ENCODE measurements around the gene BARHL1.
A peak's percentile ranks its signal among the peaks of the same experiment; 100 is the strongest.
"Not testable (repeated sequence)": the region's sequence is repeated elsewhere in the genome, so short reads cannot be mapped to it uniquely, and the experiment has no call there.

Gene BARHL1

GRCh38 chr9:132564526-132564925 lies 17.9 kb upstream of the BARHL1 start:
- DNase-seq (ENCODE audit: low read depth) = no peak
- TF ChIP-seq CTCF (IDR thresholded peaks at IDR 0.05; ENCODE audit: low read depth, low read length, missing control alignments) = no peak
- H3K4me3 ChIP-seq (ENCODE audit: low read depth, low read length) = no peak overlapping the region

GRCh38 chr9:132568787-132569186 lies 13.6 kb upstream of the BARHL1 start:
- H3K4me3 ChIP-seq (ENCODE audit: low read depth, low read length); DNase-seq (ENCODE audit: low read depth): not testable (repeated sequence)

DNA sequence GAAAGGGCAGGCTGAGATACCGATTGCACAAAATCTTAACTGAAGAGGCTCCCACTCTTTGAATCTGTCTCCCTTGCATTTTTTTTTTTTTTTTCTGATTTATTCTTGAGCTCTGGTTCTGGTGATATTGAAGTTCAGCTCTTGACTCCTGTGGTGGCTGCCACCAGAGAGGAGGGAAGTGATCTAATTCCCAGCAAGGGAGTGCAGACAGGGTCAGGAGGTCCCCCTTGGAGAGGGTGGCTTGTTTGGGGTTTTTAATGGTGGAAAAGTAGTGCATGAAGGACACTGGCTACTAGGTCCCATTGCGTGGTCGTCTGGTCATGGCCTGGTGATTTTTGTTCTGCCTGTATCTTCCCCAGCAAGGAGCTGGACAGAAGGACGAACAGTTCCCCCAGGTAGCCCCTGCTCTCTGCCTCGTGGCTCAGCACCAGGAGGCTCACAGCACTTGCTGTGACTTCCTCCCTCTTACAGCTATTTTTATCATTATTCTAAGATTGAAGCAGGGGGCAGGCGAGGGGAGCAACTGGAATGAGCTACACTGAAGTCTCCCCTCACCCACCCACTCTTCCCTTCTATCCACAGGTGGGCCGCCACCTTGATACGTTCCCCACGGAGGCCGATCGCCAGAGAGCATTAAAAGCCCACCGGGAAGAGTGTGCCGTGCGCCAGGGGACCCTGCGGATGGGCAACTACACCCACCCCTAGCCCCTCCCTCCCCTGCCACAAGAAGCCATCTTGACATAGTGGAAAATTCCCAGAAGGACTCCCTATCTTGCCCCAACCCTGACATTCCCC lies 10.4 kb upstream of the BARHL1 start:
- DNase-seq (ENCODE audit: low read depth) = no peak
- TF ChIP-seq CTCF (IDR thresholded peaks at IDR 0.05; ENCODE audit: low read depth, low read length, missing control alignments) = no peak
- no peak overlapping the region for H3K4me3 ChIP-seq (ENCODE audit: low read depth, low read length)

DNA sequence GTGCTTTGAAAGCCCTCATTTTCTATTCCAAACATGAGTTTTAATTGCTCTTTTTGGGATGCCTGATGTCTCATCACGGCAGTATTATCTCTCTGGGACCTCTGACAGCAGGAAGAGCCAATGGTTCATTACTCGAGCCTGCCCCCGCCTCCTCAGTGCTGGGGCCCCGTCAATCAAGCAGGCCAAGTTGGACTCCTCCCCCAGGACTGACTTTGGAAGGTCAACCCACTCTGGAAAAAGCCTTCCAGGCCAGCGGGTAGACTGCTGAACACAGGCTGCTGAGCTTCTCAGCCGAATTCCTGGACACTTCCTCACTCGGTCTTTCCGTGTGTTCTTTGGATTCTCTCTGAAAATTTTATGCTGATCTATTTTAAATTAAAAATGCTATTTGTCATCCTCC lies 9.5 kb upstream of the BARHL1 start:
- no peak overlapping the region for H3K4me3 ChIP-seq (ENCODE audit: low read depth, low read length)
- DNase-seq (ENCODE audit: low read depth) = no peak
- no peak for TF ChIP-seq CTCF (IDR thresholded peaks at IDR 0.05; ENCODE audit: low read depth, low read length, missing control alignments)

DNA sequence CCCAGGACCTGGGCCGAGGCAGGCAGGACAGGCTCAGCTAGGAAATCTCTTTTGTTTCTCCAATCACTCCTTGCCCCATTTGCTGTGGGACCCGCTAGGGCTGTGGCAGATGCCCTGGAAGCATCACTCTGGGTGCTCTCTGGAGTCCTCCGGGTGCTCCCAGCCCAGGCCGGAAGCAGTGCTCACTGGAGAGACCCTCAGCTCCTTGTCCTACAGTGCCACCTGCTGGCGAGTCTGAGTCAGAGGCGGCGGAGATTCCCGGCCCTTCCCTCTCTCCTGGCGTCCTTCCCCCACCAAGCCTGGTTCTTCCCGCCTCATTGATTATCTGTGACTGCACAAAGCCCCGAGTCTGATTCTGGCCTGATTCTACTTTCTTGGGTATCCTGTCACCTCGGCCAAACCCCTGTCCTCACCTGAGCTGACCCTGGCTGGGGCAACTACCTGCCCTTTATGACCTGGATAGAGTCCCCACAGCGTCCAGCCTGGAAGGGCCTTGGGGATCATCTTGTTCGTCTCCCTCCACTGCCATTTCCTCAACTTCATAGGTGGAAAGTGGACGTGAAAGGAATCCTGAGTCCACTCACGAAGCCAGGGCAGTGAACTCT lies 7.3 kb upstream of the BARHL1 start:
- TF ChIP-seq CTCF (IDR thresholded peaks at IDR 0.05; ENCODE audit: low read depth, low read length, missing control alignments) = peak; percentile 78
- H3K4me3 ChIP-seq (ENCODE audit: low read depth, low read length) = no peak overlapping the region
- DNase-seq (ENCODE audit: low read depth) = no peak

- H3K4me3 ChIP-seq (ENCODE audit: low read depth, low read length) = no peak overlapping the region
- no peak for TF ChIP-seq CTCF (IDR thresholded peaks at IDR 0.05; ENCODE audit: low read depth, low read length, missing control alignments)
- DNase-seq (ENCODE audit: low read depth) = no peak
Measured at GRCh38 chr9:132575811-132576210, 6.6 kb upstream of the BARHL1 start.

GRCh38 chr9:132577119-132577518 lies 5.3 kb upstream of the BARHL1 start:
- H3K4me3 ChIP-seq (ENCODE audit: low read depth, low read length) = no peak overlapping the region
- TF ChIP-seq CTCF (IDR thresholded peaks at IDR 0.05; ENCODE audit: low read depth, low read length, missing control alignments) = no peak
- no peak for DNase-seq (ENCODE audit: low read depth)

All from GM12864 (cell line).